Large intestine (tissue), 12 donors: ENCODE measurements around the gene NCDN. TPM values are rescaled to one million over a fixed set of nuclear protein-coding genes. Genes with fewer than 3 reads are reported as not detected.

Experiments used
- DNase-seq, 2 donors: peaks; one replicate each; pipeline versions ENCODE4 v3.0.0 to v3.0.0-alpha.2; 2013
- H3K27ac ChIP-seq: one replicate; pipeline ENCODE4 v1.5.1; 2013; ENCODE audit warnings: low read length
- H3K27me3 ChIP-seq: 2 replicates; pipeline ENCODE4 v1.6.1; 2013; ENCODE audit warnings: low read length; ENCODE audit not compliant: control insufficient read depth, insufficient read depth
- H3K36me3 ChIP-seq: 2 replicates; pipeline ENCODE4 v1.6.1; 2013; ENCODE audit warnings: low read length; ENCODE audit not compliant: control insufficient read depth, insufficient read depth
- H3K4me1 ChIP-seq: one replicate; pipeline ENCODE4 v1.6.1; 2013; ENCODE audit warnings: low read length; ENCODE audit not compliant: control insufficient read depth, insufficient read depth
- H3K4me3 ChIP-seq: one replicate; pipeline ENCODE4 v1.5.1; 2013; ENCODE audit warnings: low read length
- H3K9me3 ChIP-seq: one replicate; pipeline ENCODE4 v1.6.1; 2013; ENCODE audit warnings: mild to moderate bottlenecking, low read depth, low read length, moderate library complexity; ENCODE audit not compliant: control insufficient read depth
- WGBS: methylation state at CpG from one replicate; pipeline ENCODE4 v1.1.5; 2013; ENCODE audit warnings: low lambda C conversion rate; ENCODE audit not compliant: insufficient coverage; 5-methylcytosine and 5-hydroxymethylcytosine counted together
- long read RNA-seq, 11 donors: transcript quantifications; one replicate each; lab custom pipeline, GENCODE V29; 2026
- polyA plus RNA-seq: library from polyadenylated mRNA; unstranded; fragments of 120-200 nt; gene quantifications from one replicate; pipeline ENCODE4 v1.2.1, GENCODE V29; 2013

The NCDN gene, protein sequence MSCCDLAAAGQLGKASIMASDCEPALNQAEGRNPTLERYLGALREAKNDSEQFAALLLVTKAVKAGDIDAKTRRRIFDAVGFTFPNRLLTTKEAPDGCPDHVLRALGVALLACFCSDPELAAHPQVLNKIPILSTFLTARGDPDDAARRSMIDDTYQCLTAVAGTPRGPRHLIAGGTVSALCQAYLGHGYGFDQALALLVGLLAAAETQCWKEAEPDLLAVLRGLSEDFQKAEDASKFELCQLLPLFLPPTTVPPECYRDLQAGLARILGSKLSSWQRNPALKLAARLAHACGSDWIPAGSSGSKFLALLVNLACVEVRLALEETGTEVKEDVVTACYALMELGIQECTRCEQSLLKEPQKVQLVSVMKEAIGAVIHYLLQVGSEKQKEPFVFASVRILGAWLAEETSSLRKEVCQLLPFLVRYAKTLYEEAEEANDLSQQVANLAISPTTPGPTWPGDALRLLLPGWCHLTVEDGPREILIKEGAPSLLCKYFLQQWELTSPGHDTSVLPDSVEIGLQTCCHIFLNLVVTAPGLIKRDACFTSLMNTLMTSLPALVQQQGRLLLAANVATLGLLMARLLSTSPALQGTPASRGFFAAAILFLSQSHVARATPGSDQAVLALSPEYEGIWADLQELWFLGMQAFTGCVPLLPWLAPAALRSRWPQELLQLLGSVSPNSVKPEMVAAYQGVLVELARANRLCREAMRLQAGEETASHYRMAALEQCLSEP
- 11.8 TPM for polyA plus RNA-seq
- long read RNA-seq, donor 1, partial matches to known transcripts = 0 of 2 reads
- long read RNA-seq, donor 1, other reads (novel, unspliced or antisense) = 0 of 2 reads
- long read RNA-seq, donor 2, partial matches to known transcripts = 0 of 1 reads
- long read RNA-seq, donor 2, other reads (novel, unspliced or antisense) = 0 of 1 reads
- long read RNA-seq, donor 3 = 0 reads
- long read RNA-seq, donor 4 = 0 reads
- long read RNA-seq, donor 5, partial matches to known transcripts = 0 of 1 reads
- long read RNA-seq, donor 5, other reads (novel, unspliced or antisense) = 0 of 1 reads
- long read RNA-seq, donor 6, partial matches to known transcripts = 0 of 2 reads
- long read RNA-seq, donor 6, other reads (novel, unspliced or antisense) = 0 of 2 reads
- long read RNA-seq, donor 7, partial matches to known transcripts = 0 of 1 reads
- long read RNA-seq, donor 7, other reads (novel, unspliced or antisense) = 0 of 1 reads
- long read RNA-seq, donor 8 = 0 reads
- long read RNA-seq, donor 9, partial matches to known transcripts = 0 of 1 reads
- long read RNA-seq, donor 9, other reads (novel, unspliced or antisense) = 0 of 1 reads
- long read RNA-seq, donor 10, partial matches to known transcripts = 0 of 1 reads
- long read RNA-seq, donor 10, other reads (novel, unspliced or antisense) = 0 of 1 reads
- long read RNA-seq, donor 11, partial matches to known transcripts = 0 of 2 reads
- long read RNA-seq, donor 11, other reads (novel, unspliced or antisense) = 0 of 2 reads

DNA sequence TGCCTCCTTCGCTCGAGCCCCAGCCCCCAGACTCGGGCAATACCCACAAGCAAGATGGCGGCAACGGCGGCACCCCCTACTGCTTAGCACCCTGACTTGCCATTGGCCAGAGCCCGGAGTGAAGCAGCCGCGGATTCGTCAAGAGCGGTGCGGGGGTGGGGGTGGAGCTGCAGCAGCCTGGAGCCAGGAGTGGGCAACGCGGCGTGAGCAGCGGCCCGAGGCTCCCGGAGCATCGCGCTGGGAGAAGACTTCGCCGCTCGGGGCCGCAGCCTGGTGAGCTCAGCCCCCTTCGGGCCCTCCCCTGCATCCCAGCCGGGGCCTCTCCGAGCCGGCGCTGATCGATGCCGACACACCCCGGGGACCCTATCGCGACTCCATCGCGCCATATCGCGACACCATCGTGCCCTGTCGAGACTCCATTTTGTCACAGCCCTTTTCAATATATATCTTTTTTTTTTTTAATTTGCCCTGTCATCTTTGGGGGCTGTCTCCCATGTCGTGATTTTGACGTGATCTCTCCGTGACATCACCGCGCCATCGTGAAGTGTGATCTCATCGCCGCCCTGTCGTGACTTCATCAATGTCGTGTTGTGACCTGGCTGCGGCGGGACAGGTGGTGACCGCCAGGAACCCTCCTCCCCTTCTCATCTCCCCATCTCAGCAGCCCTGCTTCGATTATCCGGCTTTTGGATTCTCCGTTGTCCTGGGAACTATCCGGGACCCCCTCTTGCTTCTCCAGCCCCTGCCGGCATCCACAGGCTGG, at the start of gene NCDN:
Gene NCDN (plus strand): TSS at position 189 of the 763 bp plus-strand sequence. CDS start 392 bp downstream, at position 581.
- H3K27me3 ChIP-seq = no peaks in the 10 kb centered on the region
- peak; percentile 95 to 99 for DNase-seq
- H3K4me1 ChIP-seq = peaks cover 18% of the 10 kb centered on the region
- WGBS = no CpG with 5 or more reads among the region's 58 CpGs
- H3K27ac ChIP-seq = peak within 1 kb of the TSS; percentile 90
- peaks cover 19% of the 10 kb centered on the region for H3K36me3 ChIP-seq
- peaks cover 2% of the 10 kb centered on the region for H3K9me3 ChIP-seq
- H3K4me3 ChIP-seq = peak within 1 kb of the TSS; percentile 68

DNA sequence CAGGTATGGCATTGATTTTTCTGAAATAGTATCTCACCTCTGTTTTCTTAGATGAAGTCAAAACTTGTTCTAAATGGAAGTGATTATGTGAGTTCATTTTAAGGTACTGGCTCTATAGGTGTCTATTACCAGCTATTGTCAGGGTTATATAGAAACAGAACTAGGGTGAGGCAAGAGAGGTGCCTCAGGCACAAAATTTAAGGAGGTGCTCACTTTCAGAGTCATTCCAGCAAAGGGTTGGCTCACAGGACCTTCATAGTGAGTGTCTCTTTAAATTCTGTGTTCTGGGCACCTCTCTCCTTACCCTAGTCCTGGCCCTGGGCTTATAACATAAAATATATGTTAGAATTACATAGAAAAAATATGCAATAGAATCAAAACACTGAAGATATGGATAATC, 49.7 kb upstream of the NCDN start:
- H3K9me3 ChIP-seq = no peaks in the 10 kb centered on the region
- no peaks in the 10 kb centered on the region for H3K4me1 ChIP-seq
- no peak for DNase-seq
- H3K27ac ChIP-seq = no peak overlapping the region
- H3K36me3 ChIP-seq = peaks cover 18% of the 10 kb centered on the region
- no peak overlapping the region for H3K4me3 ChIP-seq
- H3K27me3 ChIP-seq = no peaks in the 10 kb centered on the region

DNA sequence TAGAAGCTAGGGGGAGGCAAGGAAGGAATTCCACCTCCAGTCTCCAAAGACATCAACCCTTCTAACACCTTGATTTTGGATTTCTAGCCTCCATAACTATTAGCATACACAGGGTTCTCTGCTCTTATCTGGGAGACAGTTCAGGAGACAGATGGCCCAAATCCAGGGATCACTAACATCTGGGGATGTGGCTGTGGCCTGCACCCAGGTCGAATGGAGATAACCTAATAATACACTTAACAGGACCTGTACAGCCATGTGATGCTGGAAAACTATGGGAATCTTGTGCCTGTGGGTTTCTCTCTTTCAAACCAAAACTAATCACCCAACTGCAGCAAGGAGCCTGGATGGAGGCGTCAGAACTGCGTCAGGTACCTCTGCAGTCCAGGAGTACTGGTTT, 48.0 kb upstream of the NCDN start:
- Histone ChIP-seq H3K36me3 (peaks cover 18% of the 10 kb centered on the region), H3K27ac (no peak overlapping the region), H3K9me3 (no peaks in the 10 kb centered on the region), H3K4me1 (no peaks in the 10 kb centered on the region), H3K27me3 (no peaks in the 10 kb centered on the region), H3K4me3 (no peak overlapping the region)
- WGBS = no CpG with 5 or more reads among the region's 3 CpGs
- no peak for DNase-seq

DNA sequence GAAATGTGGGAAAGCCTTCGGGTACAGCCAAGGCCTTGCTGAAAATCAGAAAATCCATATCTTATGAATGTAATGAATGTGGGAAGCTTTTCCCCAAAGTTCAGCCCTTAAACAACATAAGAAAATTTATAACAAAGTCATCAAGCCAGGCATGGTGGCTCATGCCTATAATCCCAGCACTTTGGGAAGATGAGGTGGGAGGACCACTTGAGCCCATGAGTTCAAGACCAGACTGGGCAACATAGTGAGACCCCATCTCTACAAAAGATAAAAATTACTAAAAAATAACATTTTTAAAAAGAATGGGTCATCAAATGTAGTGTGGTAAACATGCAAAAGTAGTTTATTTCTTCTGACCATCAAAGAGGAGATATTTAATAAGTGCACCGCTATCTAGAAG, 46.3 kb upstream of the NCDN start:
- H3K9me3 ChIP-seq = peaks cover 4% of the 10 kb centered on the region
- no peak overlapping the region for H3K4me3 ChIP-seq
- no CpG with 5 or more reads among the region's 2 CpGs for WGBS
- H3K4me1 ChIP-seq = no peaks in the 10 kb centered on the region
- no peak for DNase-seq
- no peak overlapping the region for H3K27ac ChIP-seq
- peaks cover 6% of the 10 kb centered on the region for H3K36me3 ChIP-seq
- H3K27me3 ChIP-seq = no peaks in the 10 kb centered on the region

DNA sequence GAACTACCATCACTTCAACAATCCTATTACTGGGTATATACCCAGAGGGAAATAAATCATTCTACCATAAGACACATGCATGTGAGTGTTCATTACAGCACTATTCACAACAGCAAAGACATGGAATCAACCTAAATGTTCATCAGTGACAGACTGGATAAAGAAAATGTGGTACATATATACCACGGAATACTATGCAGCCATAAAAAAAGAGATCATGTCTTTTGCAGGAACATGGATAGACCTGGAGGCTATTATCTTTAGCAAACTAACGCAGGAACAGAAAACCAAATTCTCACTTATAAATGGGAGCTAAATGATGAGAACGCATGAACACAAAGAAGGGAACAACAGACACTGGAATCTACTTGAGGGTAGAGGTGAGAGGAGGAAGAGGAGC, 39.4 kb upstream of the NCDN start:
- Histone ChIP-seq H3K9me3 (peaks cover 13% of the 10 kb centered on the region), H3K27ac (no peak overlapping the region), H3K4me1 (no peaks in the 10 kb centered on the region), H3K36me3 (no peaks in the 10 kb centered on the region), H3K27me3 (no peaks in the 10 kb centered on the region), H3K4me3 (no peak overlapping the region)
- no CpG with 5 or more reads among the region's 3 CpGs for WGBS
- no peak for DNase-seq

DNA sequence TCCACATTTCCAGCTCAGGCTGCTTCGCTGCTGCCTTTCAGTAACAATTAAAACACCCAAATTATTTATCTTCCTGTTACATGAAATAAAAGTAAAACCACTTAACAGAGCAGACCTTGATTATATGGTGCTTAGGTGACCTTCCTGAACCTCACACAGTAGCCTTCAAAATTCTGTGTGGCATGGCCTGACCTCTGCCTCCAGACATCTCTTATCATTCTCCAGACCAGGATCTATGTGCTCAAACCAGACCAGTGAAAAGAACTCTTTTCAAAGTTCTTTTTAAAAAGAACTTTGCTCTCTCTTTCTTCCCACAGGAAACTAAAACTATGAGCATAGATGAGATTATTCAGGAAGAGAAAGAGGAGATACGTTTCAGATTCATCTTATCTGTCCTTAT, 38.2 kb upstream of the NCDN start:
- Histone ChIP-seq H3K9me3 (peaks cover 13% of the 10 kb centered on the region), H3K4me3 (no peak overlapping the region), H3K36me3 (no peaks in the 10 kb centered on the region), H3K4me1 (no peaks in the 10 kb centered on the region), H3K27ac (no peak overlapping the region), H3K27me3 (no peaks in the 10 kb centered on the region)
- DNase-seq = peak in 1 of 2 donors; percentile 22
- WGBS = no CpG with 5 or more reads among the region's 2 CpGs

DNA sequence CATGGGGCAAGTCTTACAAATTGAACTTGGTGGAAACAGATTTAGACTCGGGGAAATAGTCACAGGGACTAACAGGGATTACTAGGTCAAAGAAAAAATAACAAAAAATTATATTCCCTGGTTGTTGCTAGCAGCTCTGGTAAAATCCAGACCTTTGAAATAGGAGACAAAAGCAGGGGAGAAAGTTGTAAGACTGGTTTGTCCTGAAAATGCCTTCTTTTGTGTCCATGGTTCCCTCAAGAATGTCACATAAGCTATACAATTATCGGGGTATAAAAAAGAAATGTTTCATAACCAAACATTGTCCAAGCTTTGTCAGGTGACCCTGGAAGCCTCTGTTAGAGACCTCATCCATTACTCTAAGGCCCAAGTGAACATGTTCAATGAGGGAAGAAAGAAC, 33.5 kb upstream of the NCDN start:
- Histone ChIP-seq H3K27me3 (no peaks in the 10 kb centered on the region), H3K36me3 (no peaks in the 10 kb centered on the region), H3K4me1 (no peaks in the 10 kb centered on the region), H3K9me3 (peaks cover 17% of the 10 kb centered on the region), H3K27ac (no peak overlapping the region), H3K4me3 (no peak overlapping the region)
- no peak for DNase-seq
- no CpG with 5 or more reads among the region's 2 CpGs for WGBS

DNA sequence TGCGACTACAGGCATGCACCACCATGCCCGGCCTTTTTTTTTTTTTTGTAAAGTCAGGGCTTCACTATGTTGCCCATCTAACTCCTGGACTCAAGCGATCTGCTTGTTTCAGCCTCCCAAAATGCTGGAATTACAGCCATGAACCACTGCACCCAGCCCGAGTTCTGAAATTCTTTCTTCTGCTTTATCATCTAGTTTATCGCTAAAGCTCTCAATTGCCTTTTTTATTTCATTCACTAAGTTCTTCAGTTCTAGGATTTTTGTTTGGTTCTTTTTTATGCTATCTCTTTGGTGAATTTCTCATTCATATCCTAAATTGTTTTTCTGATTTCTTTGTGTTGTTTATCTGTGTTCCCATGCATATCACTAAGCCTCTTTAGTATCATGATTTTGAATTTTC, 27.4 kb upstream of the NCDN start:
- DNase-seq = no peak
- Histone ChIP-seq H3K36me3 (peaks cover 29% of the 10 kb centered on the region), H3K4me1 (no peaks in the 10 kb centered on the region), H3K4me3 (no peak overlapping the region), H3K27me3 (no peaks in the 10 kb centered on the region), H3K9me3 (peaks cover 40% of the 10 kb centered on the region), H3K27ac (no peak overlapping the region)
- 93% methylated on average over 1 of the region's 5 CpGs for WGBS

DNA sequence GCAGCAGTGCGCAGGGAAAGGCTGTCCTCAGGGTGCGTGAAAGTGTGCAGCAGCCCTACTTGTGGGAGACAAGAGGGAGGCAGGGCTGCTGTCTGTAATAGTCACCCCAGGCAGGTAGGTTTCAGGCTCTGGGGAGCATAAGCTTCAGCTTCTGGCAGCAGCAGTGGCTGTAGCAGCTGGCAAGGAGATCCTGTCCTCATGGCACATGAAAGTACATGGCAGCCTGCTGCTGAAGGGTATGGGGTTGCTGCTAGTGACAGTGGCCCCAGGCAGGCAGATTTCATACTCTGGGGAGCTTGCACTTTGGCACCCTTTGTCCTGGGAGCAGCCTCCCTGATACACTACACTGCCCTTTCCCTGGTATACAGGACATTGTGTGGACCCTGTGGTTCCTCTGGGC, 26.7 kb upstream of the NCDN start:
- Histone ChIP-seq H3K4me3 (no peak overlapping the region), H3K27ac (no peak overlapping the region), H3K9me3 (peaks cover 40% of the 10 kb centered on the region), H3K4me1 (no peaks in the 10 kb centered on the region), H3K27me3 (no peaks in the 10 kb centered on the region), H3K36me3 (peaks cover 29% of the 10 kb centered on the region)
- DNase-seq = no peak
- no CpG with 5 or more reads among the region's 2 CpGs for WGBS
